HEK293 (cell line): ENCODE measurements around the gene ARAP1.
A peak's percentile ranks its signal among the peaks of the same experiment; 100 is the strongest.

Experiments
- CTCF ChIA-PET: fragments of 350-600 bp; formaldehyde crosslinking; extraction: SDS; loops from one replicate; lab custom pipeline; 2021; ENCODE audit warnings: antibody characterized with exemption; lab: Yijun Ruan, JAX
- POLR2A ChIA-PET: fragments of 300-600 bp; formaldehyde crosslinking; extraction: SDS; loops from one replicate; lab custom pipeline; 2020; ENCODE audit warnings: antibody characterized with exemption, inconsistent platforms; lab: Yijun Ruan, JAX
- H3K27ac ChIP-seq: fragments of 200-500 bp; sonication (Bioruptor generic); 2 replicates; pipeline ENCODE4 v1.5.1; 2014; ENCODE audit warnings: low read depth, low read length, control low read depth, inconsistent platforms; ENCODE audit errors: extremely low read depth
- H3K36me3 ChIP-seq, 2 experiments: fragments of 200-500 bp in 1 of 2; sonication (Bioruptor generic) in 1 of 2; 1 replicate in 1 of 2; 2 replicates in 1 of 2; pipeline ENCODE4 v1.5.1; 2014 to 2017; ENCODE audit warnings: inconsistent platforms in 2 of 2, low read length in 2 of 2; ENCODE audit not compliant: control insufficient read depth in 2 of 2, insufficient read depth in 1 of 2
- H3K4me1 ChIP-seq: fragments of 200-500 bp; sonication (Bioruptor generic); 2 replicates; pipeline ENCODE4 v1.5.1; 2014; ENCODE audit warnings: mild to moderate bottlenecking, low read length, inconsistent platforms; ENCODE audit not compliant: control insufficient read depth, insufficient read depth
- H3K4me3 ChIP-seq: 2 replicates; pipeline ENCODE4 v1.5.1; 2011; ENCODE audit warnings: low read depth, mild to moderate bottlenecking, control low read depth, low read length, moderate library complexity
- H3K9me3 ChIP-seq: fragments of 200-500 bp; sonication (Bioruptor generic); 2 replicates; pipeline ENCODE4 v1.5.1; 2014; ENCODE audit warnings: low read depth, low read length, inconsistent platforms; ENCODE audit not compliant: control insufficient read depth, insufficient read depth
- AEBP2 ChIP-seq: fragments of 450-650 bp; formaldehyde crosslinking; IDR thresholded peaks from 2 replicates; pipeline ENCODE4 v1.5.1; 2016; ENCODE audit warnings: missing biosample characterization, missing genetic modification characterization, borderline replicate concordance
- EGR2 ChIP-seq: fragments of 450-650 bp; formaldehyde crosslinking; IDR thresholded peaks from 2 replicates; pipeline ENCODE4 v1.5.1; 2016; ENCODE audit warnings: low read depth, missing biosample characterization, missing genetic modification characterization
- GLIS1 ChIP-seq: fragments of 450-650 bp; formaldehyde crosslinking; IDR thresholded peaks from 2 replicates; pipeline ENCODE4 v1.5.1; 2016; ENCODE audit warnings: missing biosample characterization, missing genetic modification characterization
- GLIS2 ChIP-seq: fragments of 450-650 bp; formaldehyde crosslinking; IDR thresholded peaks from 2 replicates; pipeline ENCODE4 v1.5.1; 2016; ENCODE audit warnings: missing biosample characterization, missing genetic modification characterization
- HOXA7 ChIP-seq: sonication (generic); formaldehyde crosslinking; IDR thresholded peaks from 2 replicates; pipeline ENCODE4 v1.8.1; 2022; ENCODE audit warnings: missing genetic modification reagents, borderline replicate concordance
- IKZF3 ChIP-seq: fragments of 450-650 bp; IDR thresholded peaks from 2 replicates; pipeline ENCODE4 v1.5.0; 2018; ENCODE audit warnings: missing biosample characterization, mild to moderate bottlenecking, missing genetic modification characterization, moderate library complexity
- KLF16 ChIP-seq: fragments of 450-650 bp; formaldehyde crosslinking; IDR thresholded peaks from 2 replicates; pipeline ENCODE4 v1.5.1; 2017; ENCODE audit warnings: missing biosample characterization, missing genetic modification characterization
- PRDM6 ChIP-seq: fragments of 450-650 bp; formaldehyde crosslinking; IDR thresholded peaks from 2 replicates; pipeline ENCODE4 v1.5.1; 2017; ENCODE audit warnings: missing biosample characterization, missing genetic modification characterization
- SALL2 ChIP-seq: fragments of 450-650 bp; formaldehyde crosslinking; IDR thresholded peaks from 2 replicates; pipeline ENCODE4 v1.5.0; 2017; ENCODE audit warnings: missing biosample characterization, mild to moderate bottlenecking, missing genetic modification characterization, borderline replicate concordance
- SETDB1 ChIP-seq: IDR thresholded peaks from one replicate; pipeline ENCODE4 v1.6.1; 2017; ENCODE audit warnings: mild to moderate bottlenecking, low read length, moderate library complexity, mixed read lengths; ENCODE audit not compliant: insufficient read length
- SP7 ChIP-seq: fragments of 450-650 bp; formaldehyde crosslinking; IDR thresholded peaks from 2 replicates; pipeline ENCODE4 v1.5.1; 2016; ENCODE audit warnings: missing biosample characterization, missing genetic modification characterization
- ZBTB8A ChIP-seq: fragments of 450-650 bp; formaldehyde crosslinking; IDR thresholded peaks from 2 replicates; pipeline ENCODE4 v1.5.1; 2016; ENCODE audit warnings: missing biosample characterization, missing genetic modification characterization
- ZFHX2 ChIP-seq: fragments of 450-650 bp; formaldehyde crosslinking; conservative IDR thresholded peaks from 2 replicates; pipeline ENCODE4 v1.5.1; 2016; ENCODE audit warnings: missing biosample characterization, missing genetic modification characterization
- ZIC2 ChIP-seq: fragments of 450-650 bp; formaldehyde crosslinking; IDR thresholded peaks from 2 replicates; pipeline ENCODE4 v1.5.1; 2016; ENCODE audit warnings: missing biosample characterization, missing genetic modification characterization
- ZNF138 ChIP-seq: fragments of 450-650 bp; formaldehyde crosslinking; IDR thresholded peaks from 2 replicates; pipeline ENCODE4 v1.5.1; 2016; ENCODE audit warnings: missing biosample characterization, missing genetic modification characterization, borderline replicate concordance
- ZNF214 ChIP-seq: fragments of 450-650 bp; formaldehyde crosslinking; IDR thresholded peaks from 2 replicates; pipeline ENCODE4 v1.5.1; 2017; ENCODE audit warnings: missing biosample characterization, mild to moderate bottlenecking, missing genetic modification characterization, borderline replicate concordance
- ZNF24 ChIP-seq: fragments of 450-650 bp; formaldehyde crosslinking; IDR thresholded peaks from 2 replicates; pipeline ENCODE4 v1.5.1; 2016; ENCODE audit warnings: missing biosample characterization, missing genetic modification characterization
- ZNF324 ChIP-seq: fragments of 450-650 bp; formaldehyde crosslinking; IDR thresholded peaks from 2 replicates; pipeline ENCODE4 v1.5.1; 2016; ENCODE audit warnings: missing biosample characterization, missing genetic modification characterization
- ZNF510 ChIP-seq: fragments of 450-650 bp; formaldehyde crosslinking; IDR thresholded peaks from 2 replicates; pipeline ENCODE4 v1.5.1; 2018; ENCODE audit warnings: mild to moderate bottlenecking, missing genetic modification characterization, missing biosample characterization; ENCODE audit not compliant: insufficient replicate concordance
- ZNF518A ChIP-seq: fragments of 450-650 bp; formaldehyde crosslinking; conservative IDR thresholded peaks from 2 replicates; pipeline ENCODE4 v1.5.1; 2016; ENCODE audit warnings: low read depth, missing biosample characterization, missing genetic modification characterization
- ZNF530 ChIP-seq: fragments of 450-650 bp; formaldehyde crosslinking; IDR thresholded peaks from 2 replicates; pipeline ENCODE4 v1.5.1; 2016; ENCODE audit warnings: low read depth, missing biosample characterization, missing genetic modification characterization
- ZNF558 ChIP-seq: fragments of 450-650 bp; formaldehyde crosslinking; IDR thresholded peaks from 2 replicates; pipeline ENCODE4 v1.5.1; 2016; ENCODE audit warnings: missing biosample characterization, missing genetic modification characterization
- ZNF580 ChIP-seq: fragments of 450-650 bp; formaldehyde crosslinking; IDR thresholded peaks from 2 replicates; pipeline ENCODE4 v1.5.1; 2016; ENCODE audit warnings: missing biosample characterization, missing genetic modification characterization
- ZNF658 ChIP-seq: fragments of 450-650 bp; formaldehyde crosslinking; IDR thresholded peaks from 2 replicates; pipeline ENCODE4; 2016; ENCODE audit warnings: missing biosample characterization, missing genetic modification characterization
- ZNF76 ChIP-seq: fragments of 450-650 bp; formaldehyde crosslinking; IDR thresholded peaks from 2 replicates; pipeline ENCODE4; 2016; ENCODE audit warnings: low read depth, missing biosample characterization, missing genetic modification characterization, borderline replicate concordance

Gene ARAP1

GRCh38 chr11:72679869-72680268 lies 72.3 kb downstream of the ARAP1 start:
- peak; percentile 21; the same call in 1 of the 2 replicates for TF ChIP-seq EGR2 (tag by site-specific recombination)
- TF ChIP-seq ZNF518A: no peak
- no peak for TF ChIP-seq PRDM6 (tag by site-specific recombination)
- TF ChIP-seq GLIS1 (tag by site-specific recombination): peak; percentile 52
- TF ChIP-seq ZNF214 (tag by site-specific recombination): no peak
- no peak for TF ChIP-seq SETDB1
- TF ChIP-seq ZFHX2 (tag by site-specific recombination): peak; percentile 63
- TF ChIP-seq IKZF3: no peak
- no peak for TF ChIP-seq HOXA7 (CRISPR knock-in tag)
- no peak for TF ChIP-seq ZNF580 (tag by site-specific recombination)
- TF ChIP-seq AEBP2 (tag by site-specific recombination): no peak
- no peak for TF ChIP-seq ZNF24
- TF ChIP-seq ZNF324 (tag by site-specific recombination): no peak
- TF ChIP-seq ZIC2 (tag by site-specific recombination): peak; percentile 44; the same call in 1 of the 2 replicates
- TF ChIP-seq ZNF658 (tag by site-specific recombination): no peak
- no peak for TF ChIP-seq SALL2
- TF ChIP-seq GLIS2: peak; percentile 16; the same call in 1 of the 2 replicates
- CTCF ChIA-PET: interaction anchor here (5.1 kb wide), 1 partner anchor 209 kb away, joined by 38 read pairs; no protein-coding TSS in a partner anchor
- POLR2A ChIA-PET: no interaction called here

GRCh38 chr11:72678524-72678923 lies 73.7 kb downstream of the ARAP1 start:
- ChIA-PET POLR2A (no interaction called here), CTCF (interaction anchor here (0.6 kb wide), 1 partner anchor 244 kb away, joined by 4 read pairs; no protein-coding TSS in a partner anchor)
- Histone ChIP-seq H3K9me3 (no peaks in the 10 kb centered on the region), H3K4me1 (no peaks in the 10 kb centered on the region), H3K36me3 (peaks cover 0 to 3% of the 10 kb centered on the region in 2 experiments; a peak in 1 of 3 replicates), H3K27ac (no peak overlapping the region), H3K4me3 (no peak overlapping the region)
- no peak for TF ChIP-seq KLF16 (tag by site-specific recombination)
- no peak for TF ChIP-seq ZNF558
- TF ChIP-seq ZNF658 (tag by site-specific recombination): no peak
- no peak for TF ChIP-seq ZNF510 (tag by site-specific recombination)
- TF ChIP-seq SP7 (tag by site-specific recombination): no peak
- TF ChIP-seq ZNF138 (tag by site-specific recombination): no peak
- TF ChIP-seq ZBTB8A (tag by site-specific recombination): no peak
- TF ChIP-seq ZNF24: no peak
- TF ChIP-seq ZNF76 (tag by site-specific recombination): no peak
- TF ChIP-seq ZNF530: no peak

More at GRCh38 chr11:72679869-72680268, 72.3 kb downstream of the ARAP1 start:
- Histone ChIP-seq H3K4me3 (no peak overlapping the region), H3K27ac (no peak overlapping the region), H3K9me3 (no peaks in the 10 kb centered on the region), H3K36me3 (peaks cover 0 to 14% of the 10 kb centered on the region in 2 experiments; a peak in 1 of 3 replicates), H3K4me1 (no peaks in the 10 kb centered on the region)
